Activated T-cell treated with anti-CD3 and anti-CD28 coated beads, Interleukin-2, amount 50 U/mL, for 48 hours (primary cell): ENCODE results near the gene ZEB2.
A peak's percentile ranks its signal among the peaks of the same experiment; 100 is the strongest.

ENCODE experiments used
- DNase-seq, 2 experiments: peaks; one replicate each; pipeline ENCODE4 v3.0.0-alpha.2; 2020

Gene ZEB2

DNA sequence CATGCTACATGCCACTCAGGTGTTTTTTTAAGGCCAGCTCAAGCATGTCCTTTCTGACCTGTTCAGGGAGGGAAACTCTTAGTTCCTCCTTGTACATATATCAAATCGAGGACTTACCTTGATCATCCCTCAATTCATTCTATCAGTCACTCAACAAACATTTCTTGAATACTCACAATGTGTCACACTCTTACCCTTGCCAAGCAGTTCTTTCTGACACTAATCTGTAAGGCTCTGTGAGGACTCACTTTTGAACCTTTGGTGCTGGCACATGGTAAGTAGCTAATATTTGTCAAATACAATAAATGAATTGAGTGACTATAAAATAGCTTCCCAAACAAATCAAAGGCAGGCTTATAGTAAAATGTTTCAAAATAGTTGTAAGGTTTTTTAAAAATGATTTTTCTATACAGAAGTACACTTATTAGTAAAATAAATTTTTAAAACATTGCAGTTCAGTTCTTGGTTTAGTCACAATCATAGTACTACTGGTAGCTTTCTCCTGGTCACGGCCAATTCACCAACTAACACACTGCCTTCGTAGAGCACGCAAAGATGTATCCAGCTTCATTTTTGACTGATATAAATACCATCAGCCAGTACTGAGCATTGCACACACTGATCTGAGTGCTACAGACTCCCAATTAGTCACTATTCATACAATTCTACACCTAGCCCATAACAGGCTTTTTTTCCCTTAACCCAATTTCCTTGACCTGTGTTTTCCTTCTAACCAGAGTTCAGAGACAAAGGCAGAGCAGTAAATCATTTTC is 50.9 kb downstream of the ZEB2 start:
- no peak for DNase-seq

- no peak for DNase-seq
Measured at GRCh38 chr2:144467502-144468137, 52.3 kb downstream of the ZEB2 start.

GRCh38 chr2:144466637-144467036 is 53.3 kb downstream of the ZEB2 start:
- DNase-seq: no peak

DNA sequence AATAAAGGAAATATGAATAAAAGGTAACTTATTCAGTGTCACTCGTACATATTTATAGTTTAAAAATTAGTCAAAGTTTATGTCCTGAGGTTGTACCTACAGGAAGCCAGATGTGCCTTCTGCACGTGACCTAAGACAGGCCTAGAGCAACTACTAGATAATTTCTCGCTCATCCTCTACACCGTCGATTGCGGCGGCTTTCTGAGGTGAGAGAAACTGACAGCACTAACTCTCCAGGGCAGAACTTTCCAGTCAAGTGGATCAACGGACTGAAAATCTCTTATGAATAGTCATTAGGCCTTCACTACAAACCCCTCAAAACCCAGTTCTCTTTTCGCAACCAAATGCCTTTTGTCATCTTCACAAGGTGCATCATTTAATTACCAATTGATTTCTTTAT is 54.2 kb downstream of the ZEB2 start:
- DNase-seq: no peak

DNA sequence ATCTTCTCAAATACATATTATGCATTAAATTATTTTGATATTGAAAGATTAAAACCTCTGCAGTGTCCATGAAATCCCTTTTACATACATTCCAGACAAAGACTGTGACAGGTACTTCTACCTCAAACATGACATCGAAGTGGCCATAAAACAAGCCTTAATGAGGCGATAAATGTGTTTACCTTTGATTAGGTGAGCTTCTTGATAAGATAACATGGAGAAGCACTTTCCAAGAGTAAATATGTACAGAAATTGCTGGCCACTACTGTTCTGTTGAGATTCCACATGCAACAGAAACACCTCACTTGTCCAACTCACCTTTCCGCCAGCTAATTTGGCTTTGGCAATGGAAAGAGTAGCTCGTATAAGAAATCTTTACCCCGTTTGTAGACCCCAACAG is 55.2 kb downstream of the ZEB2 start:
- DNase-seq: no peak

DNA sequence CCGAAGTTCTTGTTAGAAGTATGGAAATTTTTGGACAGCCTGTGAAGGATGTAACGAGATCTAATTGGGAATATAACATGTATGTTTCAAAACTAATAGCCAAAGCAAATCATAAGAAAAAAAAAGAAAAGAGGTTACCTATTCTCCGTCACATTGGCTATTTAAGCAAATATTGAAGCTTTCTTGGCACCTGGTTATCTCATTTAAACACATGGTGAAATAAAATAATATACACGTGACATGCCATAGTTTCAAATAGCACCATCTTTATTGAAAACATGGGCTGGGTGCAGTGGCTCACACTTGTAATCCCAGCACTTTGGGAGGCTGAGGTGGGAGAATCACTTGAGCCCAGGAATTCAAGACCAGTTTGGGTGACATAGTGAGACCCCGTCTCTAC is 56.7 kb downstream of the ZEB2 start:
- no peak for DNase-seq

- DNase-seq: no peak
Measured at GRCh38 chr2:144462266-144462665, 57.7 kb downstream of the ZEB2 start.

- DNase-seq: no peak
Measured at GRCh38 chr2:144461308-144461766, 58.6 kb downstream of the ZEB2 start.

DNA sequence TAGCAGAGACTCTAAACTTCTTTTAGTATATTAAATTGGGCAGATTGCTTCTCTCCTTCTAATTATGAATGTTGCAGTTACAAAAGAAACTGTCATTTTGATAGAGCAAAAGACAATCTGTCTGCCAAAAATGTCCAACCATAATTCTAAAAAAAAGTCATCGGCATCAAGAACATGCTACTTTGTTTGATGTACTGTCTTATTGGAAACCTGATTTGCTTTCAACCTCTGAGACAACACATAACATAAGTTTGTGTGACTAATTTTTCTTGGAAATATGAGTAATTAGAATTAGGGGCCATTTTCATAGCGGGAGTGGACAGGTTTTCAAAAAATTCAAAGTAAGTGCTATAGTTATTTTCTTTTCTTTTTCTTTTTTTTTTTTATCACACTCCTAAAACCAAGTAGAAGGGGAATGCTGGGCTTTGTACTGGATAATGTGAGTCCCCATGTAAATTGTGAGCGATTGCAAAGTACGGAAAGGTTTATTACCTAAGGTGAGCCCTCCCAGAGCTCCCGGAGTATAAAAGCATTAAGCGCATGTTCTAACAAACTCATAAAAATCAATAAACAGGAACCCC is 59.1 kb downstream of the ZEB2 start:
- no peak for DNase-seq

DNA sequence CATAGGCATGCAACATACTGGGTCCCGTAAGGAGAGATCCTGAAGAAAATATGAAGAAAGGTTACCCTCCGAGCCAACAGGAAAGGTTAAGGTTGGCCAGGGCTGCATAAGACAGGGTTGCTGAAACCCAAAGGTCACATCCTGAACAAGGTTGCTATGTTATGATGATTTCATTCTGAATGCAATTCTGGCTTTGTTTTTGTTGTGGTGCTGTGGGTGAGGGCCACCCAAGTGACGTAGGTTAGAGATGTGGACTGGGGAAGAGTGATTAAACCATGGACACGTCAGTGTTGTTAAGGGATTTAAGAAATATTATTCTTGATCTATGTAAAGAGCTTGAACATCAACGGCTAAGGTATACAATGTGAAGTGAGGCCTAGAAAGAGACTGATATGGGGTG is 60.0 kb downstream of the ZEB2 start:
- no peak for DNase-seq

DNA sequence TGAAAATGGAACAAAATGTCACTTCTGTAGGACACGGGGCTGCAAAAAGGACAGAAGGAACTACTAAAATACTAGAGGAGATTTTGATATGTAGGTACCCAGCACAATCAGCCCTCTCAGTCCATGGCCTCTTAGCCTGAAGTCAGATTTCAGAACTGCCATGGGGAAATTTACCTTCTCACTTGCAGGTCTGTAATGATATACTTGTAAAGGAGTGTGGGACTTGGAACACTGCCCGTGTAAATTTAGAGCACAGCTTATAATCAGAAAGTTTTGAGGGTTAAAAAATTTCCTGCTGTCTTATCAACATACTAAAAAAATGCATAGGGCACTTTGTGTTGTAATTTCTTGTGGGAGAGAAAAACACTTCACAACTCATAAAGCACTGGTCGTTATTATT is 60.6 kb downstream of the ZEB2 start:
- no peak for DNase-seq

DNA sequence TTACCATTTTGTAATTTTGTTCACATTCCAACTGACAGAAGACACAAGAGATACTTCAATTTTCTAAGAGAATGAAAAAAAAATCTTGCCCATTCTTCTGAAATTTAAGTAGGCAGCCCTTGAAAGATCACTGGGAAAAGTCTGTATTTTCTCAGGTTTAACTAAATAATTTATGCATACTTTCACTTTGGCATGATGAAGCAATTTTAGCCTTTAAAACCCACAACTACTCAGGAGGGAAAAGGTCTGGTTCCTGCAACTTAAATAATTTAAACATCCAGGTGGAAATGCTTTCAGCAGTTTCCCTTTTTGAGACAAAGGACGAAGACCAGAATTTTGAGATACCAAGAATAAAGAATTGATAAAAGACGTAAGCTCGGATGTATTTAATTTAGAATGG is 61.4 kb downstream of the ZEB2 start:
- DNase-seq: no peak

GRCh38 chr2:144456680-144457079 is 63.2 kb downstream of the ZEB2 start:
- no peak for DNase-seq

- no peak for DNase-seq
Measured at GRCh38 chr2:144455987-144456386, 63.9 kb downstream of the ZEB2 start.

DNA sequence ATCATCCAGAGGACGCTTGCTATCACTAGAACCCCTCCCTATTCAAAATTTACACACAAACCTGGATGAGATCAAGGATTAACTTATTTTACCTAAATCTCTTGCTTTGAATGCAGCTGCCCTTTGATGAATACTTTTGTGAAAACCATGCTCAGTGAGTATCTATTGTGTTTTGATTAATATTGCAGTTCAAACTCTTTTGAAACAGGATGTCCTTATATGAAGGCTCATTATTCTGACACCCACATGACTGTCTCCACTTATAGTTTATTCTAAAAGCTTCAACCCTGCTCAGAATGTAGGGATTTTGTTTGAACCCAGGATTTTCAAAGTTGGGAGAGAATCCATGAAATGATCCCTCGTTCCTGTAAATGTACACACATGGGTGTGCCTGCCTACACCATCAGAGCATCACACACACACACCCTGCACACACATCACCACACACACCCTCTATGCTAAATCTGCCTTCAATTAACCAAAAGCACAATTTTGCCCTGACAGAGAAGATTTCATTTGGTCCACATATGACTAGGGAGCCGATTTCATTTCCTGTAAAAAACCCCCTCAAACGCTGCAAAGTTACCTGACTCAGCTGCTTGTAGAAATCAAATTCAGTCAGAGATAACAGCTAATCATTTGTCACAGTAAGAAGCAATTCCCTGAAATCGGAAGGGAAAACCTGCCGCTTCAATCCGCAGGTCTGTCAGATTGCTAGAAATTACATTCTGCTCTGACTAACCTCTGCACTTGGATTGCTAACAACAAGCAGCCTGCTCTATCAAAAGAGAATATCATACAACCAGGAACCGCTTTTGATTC is 65.2 kb downstream of the ZEB2 start:
- peak in 1 of 2 experiments; percentile 42 for DNase-seq

- no peak for DNase-seq
Measured at GRCh38 chr2:144453486-144454158, 66.3 kb downstream of the ZEB2 start.

DNA sequence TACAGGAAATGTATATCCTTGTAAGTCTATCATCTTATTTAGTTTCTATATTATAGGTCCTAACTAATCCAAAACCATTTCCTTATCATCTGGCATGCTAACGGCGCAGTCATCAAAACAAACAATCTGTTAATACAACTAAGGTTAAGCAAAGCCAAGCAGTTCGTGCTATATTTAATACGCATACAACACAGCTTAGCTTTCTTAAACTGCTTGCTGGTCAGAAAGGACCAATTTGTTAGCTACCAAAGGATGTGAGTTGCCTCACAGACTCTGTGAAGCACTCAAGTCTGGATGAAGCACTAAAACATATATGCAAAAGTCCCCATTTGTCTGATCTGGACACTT is 67.0 kb downstream of the ZEB2 start:
- DNase-seq: no peak

- DNase-seq: no peak
Measured at GRCh38 chr2:144452169-144452988, 67.5 kb downstream of the ZEB2 start.

DNA sequence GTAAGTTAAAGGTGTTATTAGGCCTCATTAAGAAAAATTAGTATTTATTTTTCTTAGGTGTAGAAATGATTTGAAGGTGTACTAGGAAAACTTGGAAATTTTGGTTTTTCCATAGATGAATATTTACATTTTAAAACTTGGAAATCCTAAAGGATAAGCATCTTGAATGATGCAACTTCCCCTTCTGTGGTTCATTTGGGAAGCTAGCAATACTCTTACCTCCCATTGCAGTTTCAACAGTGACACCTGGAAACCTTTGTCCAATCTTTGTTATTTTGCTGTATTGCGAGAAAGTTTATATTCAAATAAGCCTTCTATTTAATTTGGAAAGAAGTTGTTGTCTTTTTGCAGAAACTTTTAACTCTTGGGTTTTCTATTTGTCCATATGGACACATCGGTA is 68.5 kb downstream of the ZEB2 start:
- DNase-seq: no peak

GRCh38 chr2:144449028-144449406 is 70.9 kb downstream of the ZEB2 start:
- DNase-seq: no peak

DNA sequence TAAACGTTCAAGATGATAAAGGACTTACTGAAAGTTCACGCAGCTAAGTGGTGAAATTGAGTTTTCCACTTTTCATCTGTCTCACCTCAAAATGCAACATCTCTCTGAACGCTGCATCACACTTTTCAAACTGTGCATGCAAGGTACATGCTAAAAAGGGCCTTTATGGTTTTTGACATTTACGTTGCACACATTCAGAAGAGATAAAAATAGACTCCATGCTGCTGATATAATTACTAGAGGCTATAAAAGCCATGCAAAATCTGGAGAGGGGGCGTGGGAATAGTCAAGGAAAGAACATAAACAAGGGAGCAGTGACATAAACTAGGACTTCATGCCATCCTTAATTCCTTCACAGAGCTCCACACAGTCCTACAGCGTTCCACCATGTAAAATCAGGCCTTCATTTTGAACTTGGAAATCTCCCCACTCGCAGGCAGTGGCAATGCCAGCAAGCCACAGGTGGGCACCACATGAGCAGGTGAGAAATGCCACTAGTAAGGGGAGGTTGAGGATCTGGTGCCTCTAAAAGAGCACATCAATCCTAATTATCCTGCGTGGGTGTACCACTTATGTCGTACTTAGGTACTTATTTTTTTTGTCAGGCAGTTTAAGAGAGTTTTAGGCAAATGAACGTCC is 71.4 kb downstream of the ZEB2 start:
- DNase-seq: no peak

- DNase-seq: no peak
Measured at GRCh38 chr2:144447535-144447934, 72.4 kb downstream of the ZEB2 start.
